ENCODE results near the gene PTPRG.
A peak's percentile ranks its signal among the peaks of the same experiment; 100 is the strongest.

The PTPRG gene

DNA sequence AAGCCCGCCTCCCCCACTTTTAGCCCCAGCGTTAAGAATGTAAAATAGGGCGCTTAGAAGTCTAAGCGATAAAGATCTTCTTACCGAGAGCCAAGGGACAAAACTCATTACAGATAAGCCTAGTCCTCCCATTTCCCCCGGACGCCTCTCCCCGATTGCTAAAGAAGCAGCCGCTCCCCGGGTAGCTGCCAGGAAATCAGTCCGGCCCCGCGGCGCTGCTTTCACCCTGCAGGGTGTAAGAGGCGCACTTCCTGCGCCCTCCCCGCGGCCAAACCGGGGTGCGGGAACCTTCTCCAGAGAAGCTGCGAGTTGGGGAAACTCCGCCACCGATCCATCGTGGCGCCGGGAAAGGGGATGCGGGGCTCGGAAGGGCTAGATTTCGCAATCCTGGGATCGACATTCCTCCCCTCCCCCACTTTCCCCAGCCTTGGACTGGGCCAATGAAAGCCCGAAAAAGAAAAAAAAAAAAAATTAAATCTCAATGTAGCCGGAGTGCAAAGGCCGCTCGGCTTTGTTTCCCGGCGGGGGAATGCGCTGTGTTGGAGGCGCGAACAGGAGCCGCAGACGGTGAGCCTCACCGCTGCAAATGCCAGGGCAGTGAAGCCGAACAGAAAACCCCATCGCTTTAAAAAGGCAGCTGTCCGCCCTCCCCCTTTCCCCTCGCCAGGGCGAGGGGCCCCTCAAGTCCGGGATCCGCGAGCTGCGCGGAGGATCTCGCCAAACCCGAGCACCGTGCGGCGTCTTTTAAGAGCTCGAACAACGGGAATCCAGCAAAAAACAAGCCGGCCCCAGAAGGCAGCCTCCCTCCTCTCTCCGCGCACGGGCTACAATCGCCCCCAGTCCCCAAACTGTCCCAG is 626 bp upstream of the PTPRG start:
- H2AFZ ChIP-seq (ENCODE audit: low read length), result peak overlapping the region; percentile 95
- H3K79me2 ChIP-seq (ENCODE audit: insufficient read depth, low read length), result peaks cover 14% of the 10 kb centered on the region
- H3K9ac ChIP-seq (ENCODE audit: low read depth, low read length, poor library complexity, severe bottlenecking), result peak overlapping the region; percentile 89

DNA sequence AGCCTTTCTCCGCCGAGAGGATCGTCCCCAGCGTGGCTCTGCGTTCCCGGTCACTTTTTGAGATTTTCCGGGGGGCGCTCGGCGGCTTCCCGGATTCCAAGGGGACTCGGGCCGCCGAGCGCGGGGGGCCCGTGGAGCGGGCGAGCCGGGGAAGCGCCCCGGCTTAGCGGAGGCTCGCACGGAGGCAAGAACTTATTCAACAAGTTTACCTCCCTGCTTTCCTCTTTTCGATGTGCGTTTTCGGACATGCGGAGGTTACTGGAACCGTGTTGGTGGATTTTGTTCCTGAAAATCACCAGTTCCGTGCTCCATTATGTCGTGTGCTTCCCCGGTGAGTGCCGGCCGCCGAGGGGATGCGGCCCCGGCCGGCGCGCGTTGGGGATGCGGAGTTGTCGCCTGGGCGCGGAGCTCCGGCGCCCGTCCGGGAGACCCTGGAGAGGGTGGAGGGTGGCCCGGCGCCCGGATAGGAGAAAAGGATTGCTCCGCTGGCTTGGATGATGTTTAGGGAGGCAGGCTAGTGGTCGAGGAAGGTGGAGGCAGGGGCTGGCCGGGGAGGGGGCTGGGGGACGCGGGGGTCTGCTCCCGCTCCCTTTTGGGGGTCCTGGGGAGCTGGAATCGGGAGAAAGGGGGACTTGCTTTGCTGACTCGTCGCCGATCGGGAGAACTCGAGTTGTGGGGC is 810 bp downstream of the PTPRG start:
- no peaks in the 10 kb centered on the region for H3K9me3 ChIP-seq (ENCODE audit: insufficient read depth, low read depth, low read length)
- H3K4me2 ChIP-seq (ENCODE audit: low read depth, low read length, poor library complexity, severe bottlenecking), result peak overlapping the region; percentile 87
- peak overlapping the region; percentile 89 for H3K9ac ChIP-seq (ENCODE audit: low read depth, low read length, poor library complexity, severe bottlenecking)
- H3K36me3 ChIP-seq (ENCODE audit: insufficient read depth, low read length), result no peaks in the 10 kb centered on the region
- H3K4me1 ChIP-seq (ENCODE audit: insufficient read depth, low read length, poor library complexity, severe bottlenecking), result peaks cover 28% of the 10 kb centered on the region
- no peaks in the 10 kb centered on the region for H3K9me2 ChIP-seq (replicated peaks; ENCODE audit: low read depth, low read length)
- H3K79me2 ChIP-seq (ENCODE audit: insufficient read depth, low read length), result peaks cover 14% of the 10 kb centered on the region
- peak overlapping the region; percentile 95 for H3K4me3 ChIP-seq (ENCODE audit: low read length, poor library complexity, severe bottlenecking)
- no peaks in the 10 kb centered on the region for H3F3A ChIP-seq (ENCODE audit: low read depth)
- H4K20me1 ChIP-seq (ENCODE audit: insufficient read depth, low read length, poor library complexity, severe bottlenecking), result peaks cover 3% of the 10 kb centered on the region
- H3K27me3 ChIP-seq (ENCODE audit: insufficient read depth, low read length, poor library complexity, severe bottlenecking), result no peaks in the 10 kb centered on the region
- no peak for TF ChIP-seq EZH2phosphoT487 (IDR thresholded peaks at IDR 0.05; ENCODE audit: borderline replicate concordance)
- TF ChIP-seq, protein P1, sequence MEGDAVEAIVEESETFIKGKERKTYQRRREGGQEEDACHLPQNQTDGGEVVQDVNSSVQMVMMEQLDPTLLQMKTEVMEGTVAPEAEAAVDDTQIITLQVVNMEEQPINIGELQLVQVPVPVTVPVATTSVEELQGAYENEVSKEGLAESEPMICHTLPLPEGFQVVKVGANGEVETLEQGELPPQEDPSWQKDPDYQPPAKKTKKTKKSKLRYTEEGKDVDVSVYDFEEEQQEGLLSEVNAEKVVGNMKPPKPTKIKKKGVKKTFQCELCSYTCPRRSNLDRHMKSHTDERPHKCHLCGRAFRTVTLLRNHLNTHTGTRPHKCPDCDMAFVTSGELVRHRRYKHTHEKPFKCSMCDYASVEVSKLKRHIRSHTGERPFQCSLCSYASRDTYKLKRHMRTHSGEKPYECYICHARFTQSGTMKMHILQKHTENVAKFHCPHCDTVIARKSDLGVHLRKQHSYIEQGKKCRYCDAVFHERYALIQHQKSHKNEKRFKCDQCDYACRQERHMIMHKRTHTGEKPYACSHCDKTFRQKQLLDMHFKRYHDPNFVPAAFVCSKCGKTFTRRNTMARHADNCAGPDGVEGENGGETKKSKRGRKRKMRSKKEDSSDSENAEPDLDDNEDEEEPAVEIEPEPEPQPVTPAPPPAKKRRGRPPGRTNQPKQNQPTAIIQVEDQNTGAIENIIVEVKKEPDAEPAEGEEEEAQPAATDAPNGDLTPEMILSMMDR (conservative IDR thresholded peaks at IDR 0.05; ENCODE audit: low read length), result no peak
- H2AFZ ChIP-seq (ENCODE audit: low read length), result peak overlapping the region; percentile 71; the same call in 1 of the 2 replicates

More for the DNA sequence above, 626 bp upstream of the PTPRG start:
- peaks cover 20% of the 10 kb centered on the region for H3K4me1 ChIP-seq (ENCODE audit: insufficient read depth, low read length, poor library complexity, severe bottlenecking)
- H3K4me3 ChIP-seq (ENCODE audit: low read length, poor library complexity, severe bottlenecking), result peak overlapping the region; percentile 95
- peak overlapping the region; percentile 87 for H3K4me2 ChIP-seq (ENCODE audit: low read depth, low read length, poor library complexity, severe bottlenecking)
- TF ChIP-seq, protein P1 (conservative IDR thresholded peaks at IDR 0.05; ENCODE audit: low read length), result 0 out of 2 replicates have a peak, but pooled peaks have one; percentile 10
- no peak for TF ChIP-seq EZH2phosphoT487 (IDR thresholded peaks at IDR 0.05; ENCODE audit: borderline replicate concordance)
- peaks cover 3% of the 10 kb centered on the region for H4K20me1 ChIP-seq (ENCODE audit: insufficient read depth, low read length, poor library complexity, severe bottlenecking)
- no peaks in the 10 kb centered on the region for H3K27me3 ChIP-seq (ENCODE audit: insufficient read depth, low read length, poor library complexity, severe bottlenecking)
- H3K9me3 ChIP-seq (ENCODE audit: insufficient read depth, low read depth, low read length), result no peaks in the 10 kb centered on the region
- no peaks in the 10 kb centered on the region for H3K9me2 ChIP-seq (replicated peaks; ENCODE audit: low read depth, low read length)
- no peaks in the 10 kb centered on the region for H3F3A ChIP-seq (ENCODE audit: low read depth)
- no peaks in the 10 kb centered on the region for H3K36me3 ChIP-seq (ENCODE audit: insufficient read depth, low read length)

DNA sequence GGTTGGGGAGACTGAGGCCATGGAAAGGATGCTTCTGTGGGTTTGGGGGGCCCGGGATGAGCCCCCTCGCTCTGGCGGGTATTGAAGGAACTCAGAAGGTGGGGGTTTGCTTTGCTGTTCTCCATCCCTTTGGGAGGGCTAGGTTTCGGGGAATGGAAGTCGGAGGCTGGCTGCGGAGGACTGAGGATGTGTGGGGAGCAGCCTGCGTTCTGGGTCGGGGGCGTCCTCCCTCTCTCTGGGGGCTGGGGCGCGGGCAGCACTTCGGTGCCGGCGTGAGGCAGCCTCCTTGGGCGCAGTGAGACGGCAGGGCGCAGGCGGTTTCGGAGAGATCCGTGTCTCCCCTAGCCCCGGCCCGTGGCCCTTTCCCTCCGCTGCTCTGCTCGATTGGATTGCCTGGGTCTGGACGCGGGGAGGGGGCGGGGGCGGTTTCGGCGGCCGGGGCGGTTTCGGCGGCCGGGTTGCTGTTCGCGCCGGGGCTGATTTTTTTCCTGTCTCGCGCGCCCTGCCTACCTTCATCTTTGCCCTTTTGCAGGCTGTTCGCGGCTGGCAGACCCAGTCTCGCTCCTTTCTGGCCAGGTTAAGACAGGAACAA is 1.4 kb downstream of the PTPRG start:
- peak overlapping the region; percentile 87 for H3K4me2 ChIP-seq (ENCODE audit: low read depth, low read length, poor library complexity, severe bottlenecking)
- H3F3A ChIP-seq (ENCODE audit: low read depth), result no peaks in the 10 kb centered on the region
- H3K9me3 ChIP-seq (ENCODE audit: insufficient read depth, low read depth, low read length), result no peaks in the 10 kb centered on the region
- no peak overlapping the region for H3K9ac ChIP-seq (ENCODE audit: low read depth, low read length, poor library complexity, severe bottlenecking)
- H3K4me1 ChIP-seq (ENCODE audit: insufficient read depth, low read length, poor library complexity, severe bottlenecking), result peaks cover 30% of the 10 kb centered on the region
- no peaks in the 10 kb centered on the region for H3K9me2 ChIP-seq (replicated peaks; ENCODE audit: low read depth, low read length)
- H3K4me3 ChIP-seq (ENCODE audit: low read length, poor library complexity, severe bottlenecking), result peak overlapping the region; percentile 95
- H4K20me1 ChIP-seq (ENCODE audit: insufficient read depth, low read length, poor library complexity, severe bottlenecking), result peaks cover 3% of the 10 kb centered on the region
- peaks cover 14% of the 10 kb centered on the region for H3K79me2 ChIP-seq (ENCODE audit: insufficient read depth, low read length)
- TF ChIP-seq, protein P1 (conservative IDR thresholded peaks at IDR 0.05; ENCODE audit: low read length), result no peak
- no peak for TF ChIP-seq EZH2phosphoT487 (IDR thresholded peaks at IDR 0.05; ENCODE audit: borderline replicate concordance)
- H2AFZ ChIP-seq (ENCODE audit: low read length), result no peak overlapping the region
- H3K36me3 ChIP-seq (ENCODE audit: insufficient read depth, low read length), result no peaks in the 10 kb centered on the region
- no peaks in the 10 kb centered on the region for H3K27me3 ChIP-seq (ENCODE audit: insufficient read depth, low read length, poor library complexity, severe bottlenecking)

All from Loucy (cell line).